Measurements from ENCODE around the gene UVSSA. TPM values are rescaled to one million over a fixed set of nuclear protein-coding genes. Genes with fewer than 3 reads are reported as not detected.

Gene UVSSA
- total RNA-seq, 1 experiment from 2014 or later, result 40.4 TPM

- peaks cover 21% of the 10 kb centered on the region for H3K36me3 Mint-ChIP-seq
- peak overlapping the region; percentile 59 for H3K27ac Mint-ChIP-seq
- peaks cover 27% of the 10 kb centered on the region for H3K4me1 Mint-ChIP-seq
- TF ChIP-seq, protein P1, sequence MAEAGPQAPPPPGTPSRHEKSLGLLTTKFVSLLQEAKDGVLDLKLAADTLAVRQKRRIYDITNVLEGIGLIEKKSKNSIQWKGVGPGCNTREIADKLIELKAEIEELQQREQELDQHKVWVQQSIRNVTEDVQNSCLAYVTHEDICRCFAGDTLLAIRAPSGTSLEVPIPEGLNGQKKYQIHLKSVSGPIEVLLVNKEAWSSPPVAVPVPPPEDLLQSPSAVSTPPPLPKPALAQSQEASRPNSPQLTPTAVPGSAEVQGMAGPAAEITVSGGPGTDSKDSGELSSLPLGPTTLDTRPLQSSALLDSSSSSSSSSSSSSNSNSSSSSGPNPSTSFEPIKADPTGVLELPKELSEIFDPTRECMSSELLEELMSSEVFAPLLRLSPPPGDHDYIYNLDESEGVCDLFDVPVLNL (CRISPR knock-in tag; IDR thresholded peaks at IDR 0.05; ENCODE audit: borderline replicate concordance, low read depth), result no peak
- TF ChIP-seq ZNF396 (CRISPR knock-in tag; IDR thresholded peaks at IDR 0.05; ENCODE audit: borderline replicate concordance) (no peak), KAT7 (CRISPR knock-in tag; IDR thresholded peaks at IDR 0.05; ENCODE audit: borderline replicate concordance) (no peak)
- ChIA-PET POLR2A (no interaction called here), CTCF (interaction anchor here (1.6 kb wide), 1 partner anchor 26 kb away, joined by 10 read pairs; no protein-coding TSS in a partner anchor)
- DNase-seq (ENCODE audit: low spot score) (no peak), ATAC-seq (no peak)
- H3K27me3 Mint-ChIP-seq (ENCODE audit: low read depth), result no peaks in the 10 kb centered on the region
- H3K4me3 Mint-ChIP-seq, result peak overlapping the region; percentile 86
- H3K9me3 Mint-ChIP-seq, result no peaks in the 10 kb centered on the region
Measured at GRCh38 chr4:1344696-1345095, 2.3 kb upstream of the UVSSA start.

GRCh38 chr4:1345903-1346780, 866 bp upstream of the UVSSA start:
- peaks cover 19% of the 10 kb centered on the region for H3K36me3 Mint-ChIP-seq
- peak; percentile 63 for DNase-seq (ENCODE audit: low spot score)
- CTCF ChIA-PET, result interaction anchor here (0.6 to 3.1 kb wide), 20 partner anchors 10 to 464 kb away, joined by 3 to 29 read pairs (median 4); partner anchors contain the start of genes MAEA and SPON2
- POLR2A ChIA-PET, result interaction anchor here (0.6 to 2.8 kb wide), 5 partner anchors 14 to 967 kb away, joined by 3 to 8 read pairs (median 5); partner anchors contain the start of genes CTBP1 and MAEA
- H3K27ac Mint-ChIP-seq, result peak overlapping the region; percentile 80
- no peaks in the 10 kb centered on the region for H3K9me3 Mint-ChIP-seq
- ATAC-seq, result peak; percentile 4
- peaks cover 27% of the 10 kb centered on the region for H3K4me1 Mint-ChIP-seq
- no peaks in the 10 kb centered on the region for H3K27me3 Mint-ChIP-seq (ENCODE audit: low read depth)
- peak overlapping the region; percentile 86 for H3K4me3 Mint-ChIP-seq
- no peak for TF ChIP-seq CDX4 (CRISPR knock-in tag; IDR thresholded peaks at IDR 0.05; ENCODE audit: borderline replicate concordance)
- no peak for TF ChIP-seq ZSCAN18 (CRISPR knock-in tag; IDR thresholded peaks at IDR 0.05)
- TF ChIP-seq GABPB1 (CRISPR knock-in tag; IDR thresholded peaks at IDR 0.05), result no peak
- TF ChIP-seq TEAD4 (CRISPR knock-in tag; IDR thresholded peaks at IDR 0.05), result no peak
- TF ChIP-seq ARID4B (CRISPR knock-in tag; IDR thresholded peaks at IDR 0.05; ENCODE audit: borderline replicate concordance), result no peak
- TF ChIP-seq FOXK1 (CRISPR knock-in tag; IDR thresholded peaks at IDR 0.05), result no peak
- no peak for TF ChIP-seq AFF4 (CRISPR knock-in tag; IDR thresholded peaks at IDR 0.05; ENCODE audit: borderline replicate concordance)
- no peak for TF ChIP-seq EMX1 (CRISPR knock-in tag; IDR thresholded peaks at IDR 0.05)
- TF ChIP-seq TEAD1 (CRISPR knock-in tag; IDR thresholded peaks at IDR 0.05), result no peak; the same call in 1 of the 2 replicates
- no peak for TF ChIP-seq ZNF512 (CRISPR knock-in tag; IDR thresholded peaks at IDR 0.05; ENCODE audit: borderline replicate concordance)
- no peak; the same call in 1 of the 2 replicates for TF ChIP-seq FOXP1 (CRISPR knock-in tag; IDR thresholded peaks at IDR 0.05; ENCODE audit: borderline replicate concordance)
- no peak for TF ChIP-seq SOX15 (CRISPR knock-in tag; IDR thresholded peaks at IDR 0.05)
- TF ChIP-seq, protein P2, sequence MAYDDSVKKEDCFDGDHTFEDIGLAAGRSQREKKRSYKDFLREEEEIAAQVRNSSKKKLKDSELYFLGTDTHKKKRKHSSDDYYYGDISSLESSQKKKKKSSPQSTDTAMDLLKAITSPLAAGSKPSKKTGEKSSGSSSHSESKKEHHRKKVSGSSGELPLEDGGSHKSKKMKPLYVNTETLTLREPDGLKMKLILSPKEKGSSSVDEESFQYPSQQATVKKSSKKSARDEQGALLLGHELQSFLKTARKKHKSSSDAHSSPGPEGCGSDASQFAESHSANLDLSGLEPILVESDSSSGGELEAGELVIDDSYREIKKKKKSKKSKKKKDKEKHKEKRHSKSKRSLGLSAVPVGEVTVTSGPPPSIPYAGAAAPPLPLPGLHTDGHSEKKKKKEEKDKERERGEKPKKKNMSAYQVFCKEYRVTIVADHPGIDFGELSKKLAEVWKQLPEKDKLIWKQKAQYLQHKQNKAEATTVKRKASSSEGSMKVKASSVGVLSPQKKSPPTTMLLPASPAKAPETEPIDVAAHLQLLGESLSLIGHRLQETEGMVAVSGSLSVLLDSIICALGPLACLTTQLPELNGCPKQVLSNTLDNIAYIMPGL (CRISPR knock-in tag; IDR thresholded peaks at IDR 0.05), result no peak; the same call in 1 of the 2 replicates
- TF ChIP-seq SMAD3 (CRISPR knock-in tag; IDR thresholded peaks at IDR 0.05; ENCODE audit: borderline replicate concordance), result no peak
